ENCODE data around the gene ACTRT2.

ACTRT2 gene

GRCh38 chr1:3067671-3068563 lies 46.6 kb downstream of the ACTRT2 start:
- DNase-seq (ENCODE audit: low read depth, low spot score) = no peak

GRCh38 chr1:3068564-3069431 lies 47.5 kb downstream of the ACTRT2 start, which contains the start of gene PRDM16:
Gene PRDM16, plus strand, starts transcription at chr1:3069203. Its CDS starts 57 bp downstream, at chr1:3069260.
- no peak for DNase-seq (ENCODE audit: low read depth, low spot score)

- DNase-seq (ENCODE audit: low read depth, low spot score) = no peak
Measured at GRCh38 chr1:3069491-3070308, 48.4 kb downstream of the ACTRT2 start.

GRCh38 chr1:3070309-3070643 lies 49.0 kb downstream of the ACTRT2 start:
- DNase-seq (ENCODE audit: low read depth, low spot score) = no peak

GRCh38 chr1:3070644-3071564 lies 49.6 kb downstream of the ACTRT2 start:
- DNase-seq (ENCODE audit: low read depth, low spot score) = no peak

- no peak for DNase-seq (ENCODE audit: low read depth, low spot score)
Measured at GRCh38 chr1:3071565-3072390, 50.5 kb downstream of the ACTRT2 start.
